Stimulated activated CD8-positive, alpha-beta memory T cell treated with anti-CD3 and anti-CD28 coated beads, Interleukin-15, amount 100 ng/mL, for 48 hours (primary cell): ENCODE data around the gene PPM1A.

ENCODE experiments used
- DNase-seq, 2 donors: peaks; one replicate each; pipeline ENCODE4 v3.0.0-alpha.2; 2020; ENCODE audit warnings: low read depth in 2 of 2

Gene PPM1A

DNA sequence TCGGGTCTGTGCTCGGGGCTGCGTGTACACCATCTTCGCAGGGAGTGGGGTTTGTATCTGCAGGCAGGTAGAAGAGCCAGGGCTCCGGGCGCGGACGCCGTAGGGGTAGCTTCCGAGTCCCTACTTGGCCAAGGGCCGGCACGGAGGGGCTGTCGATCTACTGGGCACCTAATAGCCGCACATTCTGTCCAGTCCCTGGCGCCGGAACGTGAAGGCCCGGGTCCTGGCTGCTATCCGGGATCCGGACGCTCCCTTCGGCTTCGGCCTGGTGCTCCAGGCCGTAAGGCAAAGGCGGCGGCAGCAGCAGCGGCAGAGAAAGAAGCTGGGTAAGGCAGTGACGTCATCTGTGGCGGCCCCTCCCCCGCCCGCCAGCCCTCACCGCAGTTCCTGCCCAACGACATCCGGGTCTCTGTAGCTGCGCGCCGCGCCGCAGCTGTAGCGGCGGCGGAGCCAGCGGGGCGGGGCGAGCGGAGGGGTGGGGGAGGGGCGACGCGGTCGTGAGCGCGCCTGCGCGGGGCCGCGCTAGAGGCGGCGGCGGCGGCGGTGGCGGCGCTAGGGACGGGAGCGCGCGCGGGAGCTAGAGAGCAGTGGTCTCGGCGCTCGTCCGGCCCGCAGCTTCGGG, at the start of gene PPM1A:
TSS of gene PPM1A (plus strand) at position 525 of the 622 bp plus-strand sequence. CDS start 33,483 bp downstream, outside the sequence.
- peak; percentile 91 to 93 for DNase-seq

- no peak for DNase-seq
Observed at GRCh38 chr14:60199321-60199720, 49.7 kb upstream of the PPM1A start.

DNA sequence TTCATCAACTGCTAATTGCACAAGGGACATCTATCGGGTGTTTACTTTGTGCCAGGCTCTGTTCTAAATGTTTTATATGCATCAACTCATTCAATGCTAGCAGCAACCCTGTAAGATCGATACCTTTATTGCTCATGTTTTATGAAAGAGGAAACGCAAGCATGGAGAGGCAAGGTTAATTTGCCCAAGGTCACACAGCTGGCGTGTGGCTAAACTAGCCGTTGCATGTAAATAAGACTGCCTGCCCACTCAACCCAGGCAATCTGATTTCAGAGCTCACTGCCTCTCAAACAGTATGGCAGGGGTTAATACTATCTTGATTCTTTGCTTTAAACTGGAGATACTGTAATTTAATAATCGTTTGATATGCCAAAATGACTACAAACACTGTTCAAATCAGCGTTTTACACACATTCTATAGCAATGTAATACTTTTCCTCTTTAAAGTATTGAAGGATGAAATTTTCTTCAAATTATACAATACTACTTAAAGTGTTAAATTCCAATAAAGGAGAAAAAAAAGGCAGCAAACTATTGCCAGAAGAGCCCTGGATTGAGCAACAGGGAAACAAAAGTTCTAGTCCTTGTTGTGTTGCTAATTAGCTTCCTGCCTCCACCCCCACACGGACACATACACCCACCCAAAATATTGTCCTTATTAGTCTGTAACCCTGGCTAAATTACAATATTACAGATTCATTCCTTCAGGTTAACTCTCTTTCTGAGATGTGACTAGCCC, 44.7 kb upstream of the PPM1A start:
- no peak for DNase-seq

- DNase-seq = no peak
Observed at GRCh38 chr14:60204843-60205774, 43.9 kb upstream of the PPM1A start.

- no peak for DNase-seq
Observed at GRCh38 chr14:60206249-60206670, 42.8 kb upstream of the PPM1A start.

GRCh38 chr14:60206837-60207533, 42.0 kb upstream of the PPM1A start:
- DNase-seq = no peak

- no peak for DNase-seq
Observed at GRCh38 chr14:60210703-60211102, 38.3 kb upstream of the PPM1A start.

DNA sequence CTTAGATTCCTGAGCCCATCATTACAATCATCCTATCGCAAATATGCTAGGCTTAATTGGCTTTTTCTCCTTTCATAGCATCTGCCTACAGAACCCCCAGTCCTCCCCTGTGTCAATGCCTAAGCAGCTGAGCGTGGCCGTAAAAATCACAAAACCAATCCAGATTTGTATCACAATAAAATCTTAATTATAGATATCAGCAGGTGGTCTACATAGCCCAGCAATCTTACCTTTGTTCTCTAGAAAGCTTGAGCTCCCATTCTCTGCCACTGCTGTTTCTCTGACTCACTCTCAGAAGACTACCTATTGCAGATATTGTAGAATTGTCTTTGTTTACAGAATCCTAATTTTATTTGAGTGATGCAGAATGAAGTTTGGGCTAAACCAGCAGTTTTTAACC, 37.9 kb upstream of the PPM1A start:
- DNase-seq = no peak

GRCh38 chr14:60212503-60213371, 36.3 kb upstream of the PPM1A start:
- no peak for DNase-seq

GRCh38 chr14:60214003-60214402, 35.0 kb upstream of the PPM1A start:
- DNase-seq = no peak

- no peak for DNase-seq
Observed at GRCh38 chr14:60214415-60215126, 34.5 kb upstream of the PPM1A start.

DNA sequence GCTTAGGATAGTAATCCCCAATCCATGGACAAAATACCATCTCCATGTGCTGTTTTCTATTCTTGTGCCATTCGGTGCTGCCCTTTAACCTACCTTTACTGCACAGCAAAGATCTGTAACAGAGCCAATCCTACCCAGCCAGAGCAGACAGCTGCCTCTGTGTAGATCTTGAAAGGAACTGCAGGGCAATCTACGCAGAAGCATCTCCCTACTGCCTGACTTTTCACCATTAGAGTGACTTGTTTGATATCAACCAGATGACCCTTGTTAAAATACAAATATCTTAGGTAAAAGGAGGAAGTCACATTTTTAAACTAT, 33.9 kb upstream of the PPM1A start:
- DNase-seq = no peak

DNA sequence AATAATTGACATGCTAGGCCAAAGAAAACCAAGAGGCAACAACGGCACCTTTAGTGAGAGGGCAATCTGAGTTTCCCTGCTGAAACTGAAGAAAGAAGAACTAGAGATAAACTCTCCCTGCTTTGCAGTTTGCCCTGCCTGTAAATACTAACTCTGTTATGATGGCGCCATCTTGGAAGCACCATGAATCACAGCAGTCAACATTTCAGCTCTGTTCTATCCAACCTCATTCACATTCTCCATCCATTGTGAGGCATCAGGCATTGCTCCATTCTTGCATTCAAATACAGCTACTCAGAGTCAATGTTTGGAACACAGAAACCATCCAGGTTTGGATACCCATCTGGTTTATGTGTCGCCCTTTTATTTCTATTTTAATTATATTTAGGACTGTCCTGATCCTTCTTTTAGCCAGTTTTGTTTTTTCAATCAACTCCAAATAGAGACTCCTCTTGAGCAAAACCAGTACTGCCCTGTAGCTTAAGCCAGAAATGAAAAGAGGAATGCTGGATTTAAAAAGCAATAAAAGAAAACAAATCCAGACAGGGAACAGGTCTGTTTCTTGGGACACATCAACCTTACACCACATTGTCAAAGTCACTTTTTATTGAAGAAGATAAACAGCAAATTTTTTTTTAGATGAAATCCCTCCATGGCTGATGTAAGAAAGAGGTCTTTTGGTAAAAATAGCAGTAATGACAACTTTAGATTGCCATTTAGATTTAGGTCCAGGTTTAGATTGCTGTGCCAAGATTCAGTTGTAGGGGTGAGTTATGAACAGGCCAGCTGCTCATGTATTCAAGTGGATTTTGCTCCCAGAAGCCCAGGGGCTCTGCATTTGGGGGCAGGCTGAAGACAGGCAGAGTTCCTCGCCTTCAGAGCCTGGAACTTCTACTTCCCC, 33.3 kb upstream of the PPM1A start:
- no peak for DNase-seq

DNA sequence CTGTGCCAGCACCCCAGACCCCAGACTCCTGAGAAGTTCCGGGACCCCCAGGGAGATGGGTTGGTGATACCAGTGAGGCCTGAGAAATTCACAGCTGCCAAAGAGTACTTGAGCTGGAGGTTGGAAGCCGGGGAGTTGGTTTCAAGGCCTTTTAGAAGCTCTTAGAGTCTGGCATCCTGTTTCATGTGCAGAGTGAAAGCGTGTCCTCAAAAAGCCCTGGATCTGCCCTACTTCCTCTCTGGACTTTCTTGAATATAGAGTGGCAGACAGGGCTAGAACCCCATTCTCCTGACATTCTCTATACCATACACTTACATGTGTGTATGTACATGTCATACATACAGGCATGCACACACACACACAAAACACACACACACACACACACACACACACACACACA, 31.3 kb upstream of the PPM1A start:
- DNase-seq = no peak

- DNase-seq = peak in 1 of 2 donors; percentile 42
Observed at GRCh38 chr14:60220084-60220483, 28.9 kb upstream of the PPM1A start.

GRCh38 chr14:60220917-60221316, 28.1 kb upstream of the PPM1A start:
- no peak for DNase-seq

- DNase-seq = no peak
Observed at GRCh38 chr14:60221457-60221856, 27.6 kb upstream of the PPM1A start.

- DNase-seq = no peak
Observed at GRCh38 chr14:60222820-60223219, 26.2 kb upstream of the PPM1A start.

GRCh38 chr14:60225265-60225664, 23.8 kb upstream of the PPM1A start:
- no peak for DNase-seq
